ENCODE measurements around the gene RGS17. TPM values are rescaled to one million over a fixed set of nuclear protein-coding genes. Genes with fewer than 3 reads are reported as not detected.

The RGS17 gene
- total RNA-seq, 1 experiment from 2014 or later = 0.70 TPM

- Histone ChIP-seq H3K27me3 (ENCODE audit: insufficient read depth, low read depth) (no peaks in the 10 kb centered on the region), H3K4me2 (no peak overlapping the region; the same call in 1 of the 2 replicates), H3K36me3 (ENCODE audit: low read depth) (no peaks in the 10 kb centered on the region), H3K9me2 (ENCODE audit: insufficient read depth) (no peaks in the 10 kb centered on the region), H3F3A (ENCODE audit: insufficient read depth, low read depth) (peaks cover 17% of the 10 kb centered on the region), H3K4me3 (no peak overlapping the region), H3K9me3 (ENCODE audit: insufficient read depth, low read depth) (no peaks in the 10 kb centered on the region), H3K27ac (peak overlapping the region; percentile 62), H2AFZ (no peak overlapping the region), H3K4me1 (replicated peaks; ENCODE audit: insufficient read depth) (peaks cover 20% of the 10 kb centered on the region), H3K79me2 (ENCODE audit: low read depth) (no peaks in the 10 kb centered on the region), H4K20me1 (ENCODE audit: insufficient read depth) (no peaks in the 10 kb centered on the region)
- ChIA-PET POLR2A (ENCODE audit: unreplicated experiment) (interaction anchor here (0.5 kb wide), 1 partner anchor 1643 kb away, joined by 4 read pairs; no protein-coding TSS in a partner anchor), CTCF (interaction anchor here (0.6 to 0.9 kb wide), 4 partner anchors 98 to 473 kb away, joined by 3 to 9 read pairs (median 3); no protein-coding TSS in a partner anchor)
- TF ChIP-seq EZH2 (IDR thresholded peaks at IDR 0.05; ENCODE audit: low read depth) = no peak
- TF ChIP-seq CTCF (conservative IDR thresholded peaks at IDR 0.05) = peak; percentile 78
- peak in 1 of 2 experiments; percentile 53 for DNase-seq
- no TSS peak for BruUV-seq (replicated peaks)
- intact Hi-C loops (cut with micrococcal nuclease; ENCODE audit: unreplicated experiment) = loop anchor here (1.0 to 10.0 kb wide), 5 partner anchors 95 to 1012 kb away; no protein-coding TSS in a partner anchor
These were observed 98.7 kb downstream of the RGS17 start for GRCh38 chr6:153032255-153032882.

- H3K27ac ChIP-seq = peak overlapping the region; percentile 62
- CTCF ChIA-PET = interaction anchor here (0.6 kb wide), 1 partner anchor 99 kb away, joined by 3 read pairs; no protein-coding TSS in a partner anchor
- intact Hi-C loops (cut with micrococcal nuclease; ENCODE audit: unreplicated experiment) = loop anchor here (5.0 to 10.0 kb wide), 3 partner anchors 96 to 1013 kb away; no protein-coding TSS in a partner anchor
These were observed 99.6 kb downstream of the RGS17 start for GRCh38 chr6:153031335-153031955.

GRCh38 chr6:153028963-153029362 lies 102.1 kb downstream of the RGS17 start:
- TF ChIP-seq CTCF (conservative IDR thresholded peaks at IDR 0.05) = no peak
- no peak for TF ChIP-seq EZH2 (IDR thresholded peaks at IDR 0.05; ENCODE audit: low read depth)
- no peaks in the 10 kb centered on the region for H3K27me3 ChIP-seq (ENCODE audit: insufficient read depth, low read depth)
- H3K9me2 ChIP-seq (ENCODE audit: insufficient read depth) = no peaks in the 10 kb centered on the region
- no peak overlapping the region for H3K27ac ChIP-seq
- no peak for DNase-seq
- no peaks in the 10 kb centered on the region for H4K20me1 ChIP-seq (ENCODE audit: insufficient read depth)
- no peaks in the 10 kb centered on the region for H3K36me3 ChIP-seq (ENCODE audit: low read depth)
- CTCF ChIA-PET = interaction anchor here (0.7 kb wide), 1 partner anchor 523 kb away, joined by 6 read pairs; no protein-coding TSS in a partner anchor
- no peak overlapping the region for H2AFZ ChIP-seq
- peaks cover 17% of the 10 kb centered on the region for H3F3A ChIP-seq (ENCODE audit: insufficient read depth, low read depth)
- no peaks in the 10 kb centered on the region for H3K79me2 ChIP-seq (ENCODE audit: low read depth)
- H3K4me2 ChIP-seq = no peak overlapping the region
- no peaks in the 10 kb centered on the region for H3K9me3 ChIP-seq (ENCODE audit: insufficient read depth, low read depth)
- no TSS peak for BruUV-seq (replicated peaks)
- intact Hi-C loops (cut with micrococcal nuclease; ENCODE audit: unreplicated experiment) = loop anchor here (10.0 kb wide), 1 partner anchor 284 kb away; no protein-coding TSS in a partner anchor
- peaks cover 20% of the 10 kb centered on the region for H3K4me1 ChIP-seq (replicated peaks; ENCODE audit: insufficient read depth)
- POLR2A ChIA-PET (ENCODE audit: unreplicated experiment) = no interaction called here
- no peak overlapping the region for H3K4me3 ChIP-seq

More at GRCh38 chr6:153031335-153031955, 99.6 kb downstream of the RGS17 start:
- Histone ChIP-seq H3K4me1 (replicated peaks; ENCODE audit: insufficient read depth) (peaks cover 20% of the 10 kb centered on the region), H3K9me3 (ENCODE audit: insufficient read depth, low read depth) (no peaks in the 10 kb centered on the region), H3K27me3 (ENCODE audit: insufficient read depth, low read depth) (no peaks in the 10 kb centered on the region), H2AFZ (no peak overlapping the region), H3K4me3 (no peak overlapping the region), H3K36me3 (ENCODE audit: low read depth) (no peaks in the 10 kb centered on the region), H3K4me2 (no peak overlapping the region; the same call in 1 of the 2 replicates), H3F3A (ENCODE audit: insufficient read depth, low read depth) (peaks cover 17% of the 10 kb centered on the region), H3K9me2 (ENCODE audit: insufficient read depth) (no peaks in the 10 kb centered on the region), H4K20me1 (ENCODE audit: insufficient read depth) (no peaks in the 10 kb centered on the region), H3K79me2 (ENCODE audit: low read depth) (no peaks in the 10 kb centered on the region)
- DNase-seq = peak in 1 of 2 experiments; percentile 93
- POLR2A ChIA-PET (ENCODE audit: unreplicated experiment) = no interaction called here
- TF ChIP-seq EZH2 (IDR thresholded peaks at IDR 0.05; ENCODE audit: low read depth) = no peak
- no TSS peak for BruUV-seq (replicated peaks)
